ENCODE data around the gene COL23A1. TPM values are rescaled to one million over a fixed set of nuclear protein-coding genes. Genes with fewer than 3 reads are reported as not detected.

COL23A1 gene
- total RNA-seq, 1 donor from 2014 or later = 2.9 TPM

- no peak for TF ChIP-seq CTCF (IDR thresholded peaks at IDR 0.05; ENCODE audit: partially characterized antibody, unreplicated experiment)
- Mint-ChIP-seq H3K27me3 (ENCODE audit: unreplicated experiment) (peaks cover 2% of the 10 kb centered on the region), H3K36me3 (ENCODE audit: unreplicated experiment) (no peaks in the 10 kb centered on the region), H3K4me3 (ENCODE audit: unreplicated experiment) (no peak overlapping the region), H3K9me3 (ENCODE audit: unreplicated experiment) (peaks cover 2% of the 10 kb centered on the region), H3K4me1 (ENCODE audit: low read depth, unreplicated experiment) (peaks cover 10% of the 10 kb centered on the region), H3K27ac (ENCODE audit: unreplicated experiment) (no peak overlapping the region)
- DNase-seq = no peak
These were observed 59.7 kb downstream of the COL23A1 start for GRCh38 chr5:178530526-178530925.

- H3K36me3 Mint-ChIP-seq (ENCODE audit: unreplicated experiment) = peaks cover 4% of the 10 kb centered on the region
- no peak for DNase-seq
- H3K27me3 Mint-ChIP-seq (ENCODE audit: unreplicated experiment) = peaks cover 2% of the 10 kb centered on the region
- H3K4me3 Mint-ChIP-seq (ENCODE audit: unreplicated experiment) = no peak overlapping the region
- no peak for TF ChIP-seq CTCF (IDR thresholded peaks at IDR 0.05; ENCODE audit: partially characterized antibody, unreplicated experiment)
- no peak overlapping the region for H3K27ac Mint-ChIP-seq (ENCODE audit: unreplicated experiment)
- H3K9me3 Mint-ChIP-seq (ENCODE audit: unreplicated experiment) = peaks cover 6% of the 10 kb centered on the region
- H3K4me1 Mint-ChIP-seq (ENCODE audit: low read depth, unreplicated experiment) = peaks cover 10% of the 10 kb centered on the region
These were observed 61.1 kb downstream of the COL23A1 start for GRCh38 chr5:178529080-178529479.

GRCh38 chr5:178527458-178528307 is 62.5 kb downstream of the COL23A1 start:
- Mint-ChIP-seq H3K27me3 (ENCODE audit: unreplicated experiment) (peaks cover 2% of the 10 kb centered on the region), H3K4me3 (ENCODE audit: unreplicated experiment) (no peak overlapping the region), H3K4me1 (ENCODE audit: low read depth, unreplicated experiment) (peaks cover 10% of the 10 kb centered on the region), H3K9me3 (ENCODE audit: unreplicated experiment) (peaks cover 6% of the 10 kb centered on the region), H3K27ac (ENCODE audit: unreplicated experiment) (no peak overlapping the region), H3K36me3 (ENCODE audit: unreplicated experiment) (peaks cover 4% of the 10 kb centered on the region)
- no peak for TF ChIP-seq CTCF (IDR thresholded peaks at IDR 0.05; ENCODE audit: partially characterized antibody, unreplicated experiment)
- DNase-seq = no peak

- no peak for TF ChIP-seq CTCF (IDR thresholded peaks at IDR 0.05; ENCODE audit: partially characterized antibody, unreplicated experiment)
- H3K27me3 Mint-ChIP-seq (ENCODE audit: unreplicated experiment) = peaks cover 2% of the 10 kb centered on the region
- H3K4me1 Mint-ChIP-seq (ENCODE audit: low read depth, unreplicated experiment) = peaks cover 9% of the 10 kb centered on the region
- peaks cover 6% of the 10 kb centered on the region for H3K9me3 Mint-ChIP-seq (ENCODE audit: unreplicated experiment)
- H3K27ac Mint-ChIP-seq (ENCODE audit: unreplicated experiment) = no peak overlapping the region
- DNase-seq = no peak
- no peak overlapping the region for H3K4me3 Mint-ChIP-seq (ENCODE audit: unreplicated experiment)
- H3K36me3 Mint-ChIP-seq (ENCODE audit: unreplicated experiment) = peaks cover 4% of the 10 kb centered on the region
These were observed 63.3 kb downstream of the COL23A1 start for GRCh38 chr5:178526773-178527457.

Data from glutamatergic neuron (in vitro differentiated cells).